OCI-LY7 (cell line): ENCODE data around the gene DNAH17.

Experiments used
- CTCF ChIP-seq: fragments of 200-600 bp; sonication (generic); conservative IDR thresholded peaks from 2 replicates; pipeline ENCODE4 v1.5.1; 2014; ENCODE audit warnings: mild to moderate bottlenecking, antibody characterized with exemption, low read length, moderate library complexity, mixed read lengths
- EZH2phosphoT487 ChIP-seq: fragments of 200-600 bp; sonication (generic); IDR thresholded peaks from 2 replicates; pipeline ENCODE4 v1.6.1; 2018; ENCODE audit warnings: low read depth, borderline replicate concordance, mild to moderate bottlenecking, mixed run types, antibody characterized with exemption, low read length, moderate library complexity, mixed read lengths

GRCh38 chr17:78539781-78540180, 37.4 kb downstream of the DNAH17 start:
- TF ChIP-seq CTCF (no peak), EZH2phosphoT487 (no peak)
